ENCODE results near the gene DSCAM.

DSCAM gene

DNA sequence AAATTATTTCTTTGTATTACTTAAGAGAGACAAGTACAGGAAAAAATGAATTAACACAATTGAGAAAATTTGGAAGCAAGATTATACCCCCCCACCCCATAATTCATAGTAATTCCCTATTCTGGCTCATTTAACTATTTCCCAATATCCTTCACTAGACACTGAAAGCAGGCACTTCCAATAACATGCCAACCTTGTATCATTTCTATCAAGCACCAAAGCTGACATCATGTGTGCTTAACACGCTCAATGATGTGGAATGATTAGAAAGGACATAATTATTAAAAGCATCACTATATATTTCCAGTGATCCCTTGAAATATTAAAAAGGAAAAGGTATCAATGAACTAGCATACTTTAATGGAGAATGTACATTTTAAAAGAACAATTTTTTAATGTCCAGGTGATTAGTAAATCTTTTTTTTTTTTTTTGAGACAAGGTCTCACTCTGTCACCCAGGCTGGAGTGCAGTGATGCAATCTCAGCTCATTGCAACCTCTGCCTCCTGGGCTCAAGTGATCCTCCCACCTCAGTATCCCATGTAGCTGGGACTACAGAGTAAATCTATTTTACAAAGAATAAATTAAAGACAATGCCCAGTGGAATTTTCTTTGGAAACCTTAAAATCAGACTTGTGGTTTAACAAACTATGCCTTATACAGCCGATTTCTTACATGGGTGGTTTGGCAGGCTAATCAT, 443.9 kb downstream of the DSCAM start:
- no peaks in the 10 kb centered on the region for H3K27me3 ChIP-seq (ENCODE audit: control insufficient read depth in 5 of 5, insufficient read depth in 4 of 5, low read length in 5 of 5)
- H3K4me1 ChIP-seq (ENCODE audit: control insufficient read depth in 5 of 5, insufficient read depth in 5 of 5, low read length in 5 of 5) = no peaks in the 10 kb centered on the region
- H3K9ac ChIP-seq (ENCODE audit: low read length in 5 of 5) = no peak overlapping the region
- H3K27ac ChIP-seq (ENCODE audit: low read depth, low read length) = no peak overlapping the region
- no peak overlapping the region for H3K4me3 ChIP-seq (ENCODE audit: low read depth in 1 of 5, low read length in 5 of 5)
- H3K9me3 ChIP-seq (ENCODE audit: control insufficient read depth in 5 of 5, low read length in 5 of 5) = peaks cover 0 to 9% (median 3%) of the 10 kb centered on the region in 5 donors
- no peaks in the 10 kb centered on the region for H3K36me3 ChIP-seq (ENCODE audit: control insufficient read depth in 5 of 5, insufficient read depth in 5 of 5, low read length in 5 of 5)

DNA sequence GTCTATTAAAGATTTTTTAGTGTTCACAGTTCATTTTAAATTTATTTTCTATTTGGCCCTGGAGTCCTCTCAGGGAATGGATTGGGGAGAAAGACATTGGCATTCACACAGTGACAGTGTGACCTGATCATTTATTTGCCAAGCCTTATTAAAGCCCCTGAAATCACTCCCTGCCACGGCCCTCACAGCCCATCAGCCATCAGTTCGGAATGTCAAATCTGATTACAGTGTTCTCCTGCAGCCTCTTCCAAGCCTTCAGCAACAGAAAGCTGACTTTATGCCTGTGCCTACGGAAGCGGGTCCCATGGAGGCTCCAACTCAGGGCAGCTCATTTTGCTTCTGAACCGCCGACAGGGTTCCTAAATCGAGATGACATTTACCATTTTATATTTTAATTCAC, 451.2 kb downstream of the DSCAM start:
- H3K36me3 ChIP-seq (ENCODE audit: control insufficient read depth in 5 of 5, insufficient read depth in 5 of 5, low read length in 5 of 5) = no peaks in the 10 kb centered on the region
- no peak overlapping the region for H3K4me3 ChIP-seq (ENCODE audit: low read depth in 1 of 5, low read length in 5 of 5)
- H3K27ac ChIP-seq (ENCODE audit: low read depth, low read length) = no peak overlapping the region
- no peaks in the 10 kb centered on the region for H3K4me1 ChIP-seq (ENCODE audit: control insufficient read depth in 5 of 5, insufficient read depth in 5 of 5, low read length in 5 of 5)
- H3K27me3 ChIP-seq (ENCODE audit: control insufficient read depth in 5 of 5, insufficient read depth in 4 of 5, low read length in 5 of 5) = no peaks in the 10 kb centered on the region
- H3K9ac ChIP-seq (ENCODE audit: low read length in 5 of 5) = no peak overlapping the region
- H3K9me3 ChIP-seq (ENCODE audit: control insufficient read depth in 5 of 5, low read length in 5 of 5) = peaks cover 0 to 3% (median 0%) of the 10 kb centered on the region in 5 donors

DNA sequence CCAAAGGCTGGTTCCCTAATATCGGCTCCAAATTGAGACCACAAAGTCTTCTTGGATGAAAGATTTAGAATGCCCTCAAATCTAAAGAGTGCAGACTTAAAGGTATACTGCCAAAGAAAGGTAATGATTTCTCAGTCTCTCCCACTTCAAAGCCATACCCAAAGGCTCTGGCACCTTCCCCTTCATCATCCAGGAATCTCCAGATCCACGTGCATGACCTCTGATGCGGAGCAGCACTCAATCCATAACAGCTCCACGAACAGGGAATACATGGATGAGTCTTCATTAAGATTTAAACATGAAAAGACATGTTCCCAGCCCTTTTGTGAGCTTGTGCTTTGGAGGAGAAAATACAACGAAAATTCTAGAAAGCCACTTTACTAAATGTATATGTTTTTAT, 453.9 kb downstream of the DSCAM start:
- H3K27me3 ChIP-seq (ENCODE audit: control insufficient read depth in 5 of 5, insufficient read depth in 4 of 5, low read length in 5 of 5) = peaks cover 0 to 3% (median 0%) of the 10 kb centered on the region in 5 donors
- H3K4me3 ChIP-seq (ENCODE audit: low read depth in 1 of 5, low read length in 5 of 5) = no peak overlapping the region

DNA sequence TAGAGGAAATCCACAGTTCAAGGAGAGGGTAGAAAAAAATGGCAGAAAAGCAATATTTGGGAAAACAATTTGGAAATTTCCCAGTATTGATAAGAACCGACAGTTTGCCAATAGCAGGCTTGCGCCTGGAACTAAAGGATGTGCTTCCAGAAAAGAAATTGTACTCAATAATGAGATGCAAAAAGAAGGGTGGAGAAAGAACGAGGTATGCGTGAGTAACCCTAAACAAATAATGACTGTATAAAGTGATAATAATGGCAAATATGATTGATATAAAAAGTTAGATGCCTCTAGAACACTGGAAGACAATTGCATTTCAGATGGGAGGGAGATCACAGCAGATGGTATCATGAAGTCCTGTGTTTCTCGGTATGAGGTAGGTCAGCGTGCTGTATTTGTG, 458.9 kb downstream of the DSCAM start:
- H3K4me1 ChIP-seq (ENCODE audit: control insufficient read depth in 5 of 5, insufficient read depth in 5 of 5, low read length in 5 of 5) = peaks cover 0 to 5% (median 3%) of the 10 kb centered on the region in 5 donors
- no peak overlapping the region for H3K9ac ChIP-seq (ENCODE audit: low read length in 5 of 5)
- no peak overlapping the region for H3K27ac ChIP-seq (ENCODE audit: low read depth, low read length)

More for the DNA sequence above, 453.9 kb downstream of the DSCAM start:
- H3K36me3 ChIP-seq (ENCODE audit: control insufficient read depth in 5 of 5, insufficient read depth in 5 of 5, low read length in 5 of 5) = no peaks in the 10 kb centered on the region
- H3K9me3 ChIP-seq (ENCODE audit: control insufficient read depth in 5 of 5, low read length in 5 of 5) = peaks cover 0 to 3% (median 0%) of the 10 kb centered on the region in 5 donors
- no peaks in the 10 kb centered on the region for H3K4me1 ChIP-seq (ENCODE audit: control insufficient read depth in 5 of 5, insufficient read depth in 5 of 5, low read length in 5 of 5)
- H3K9ac ChIP-seq (ENCODE audit: low read length in 5 of 5) = no peak overlapping the region
- H3K27ac ChIP-seq (ENCODE audit: low read depth, low read length) = no peak overlapping the region

DNA sequence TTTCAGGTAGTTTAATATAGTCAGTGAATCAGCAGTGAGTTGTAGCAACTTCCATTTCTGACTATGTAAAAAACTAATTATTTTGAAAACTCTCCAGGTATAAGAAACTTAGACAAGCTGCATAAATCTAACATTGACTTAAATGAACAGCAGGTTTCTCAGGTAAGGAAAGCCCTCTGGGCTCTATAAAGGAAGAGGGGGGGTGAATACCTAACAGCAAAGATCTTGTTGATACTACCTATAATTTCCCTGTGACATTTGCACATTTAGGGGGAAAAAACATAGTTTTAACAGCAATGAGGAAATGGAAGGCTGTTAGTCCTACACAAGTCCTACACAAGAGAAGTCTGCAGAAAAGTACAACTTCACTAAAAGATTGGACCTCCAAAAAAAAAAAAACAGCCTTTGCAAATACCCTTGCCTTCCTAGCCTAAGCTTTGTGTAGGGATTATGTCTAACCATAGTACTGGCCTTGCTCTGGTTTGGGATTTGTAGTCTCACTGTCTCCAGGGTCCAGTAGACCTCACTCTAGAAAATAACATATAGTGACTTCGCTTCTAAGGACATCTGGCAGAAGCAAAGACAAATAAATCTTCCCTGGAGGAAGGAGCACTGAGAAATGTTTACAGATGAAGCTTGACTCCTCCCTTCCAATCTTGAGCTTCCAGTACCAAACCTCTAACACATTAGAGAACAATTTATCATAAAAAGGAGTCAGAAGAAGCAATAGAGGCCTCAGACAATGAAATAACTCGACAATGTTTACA, 459.8 kb downstream of the DSCAM start:
- no peaks in the 10 kb centered on the region for H3K36me3 ChIP-seq (ENCODE audit: control insufficient read depth in 5 of 5, insufficient read depth in 5 of 5, low read length in 5 of 5)
- H3K4me3 ChIP-seq (ENCODE audit: low read depth in 1 of 5, low read length in 5 of 5) = no peak overlapping the region
- H3K9ac ChIP-seq (ENCODE audit: low read length in 5 of 5) = no peak overlapping the region
- H3K4me1 ChIP-seq (ENCODE audit: control insufficient read depth in 5 of 5, insufficient read depth in 5 of 5, low read length in 5 of 5) = peaks cover 0 to 5% (median 3%) of the 10 kb centered on the region in 5 donors
- H3K27ac ChIP-seq (ENCODE audit: low read depth, low read length) = no peak overlapping the region
- peaks cover 0 to 3% (median 2%) of the 10 kb centered on the region in 5 donors for H3K27me3 ChIP-seq (ENCODE audit: control insufficient read depth in 5 of 5, insufficient read depth in 4 of 5, low read length in 5 of 5)
- H3K9me3 ChIP-seq (ENCODE audit: control insufficient read depth in 5 of 5, low read length in 5 of 5) = no peaks in the 10 kb centered on the region

More for the DNA sequence above, 458.9 kb downstream of the DSCAM start:
- H3K9me3 ChIP-seq (ENCODE audit: control insufficient read depth in 5 of 5, low read length in 5 of 5) = no peaks in the 10 kb centered on the region
- H3K4me3 ChIP-seq (ENCODE audit: low read depth in 1 of 5, low read length in 5 of 5) = no peak overlapping the region
- no peaks in the 10 kb centered on the region for H3K36me3 ChIP-seq (ENCODE audit: control insufficient read depth in 5 of 5, insufficient read depth in 5 of 5, low read length in 5 of 5)
- H3K27me3 ChIP-seq (ENCODE audit: control insufficient read depth in 5 of 5, insufficient read depth in 4 of 5, low read length in 5 of 5) = peaks cover 0 to 3% (median 2%) of the 10 kb centered on the region in 5 donors

DNA sequence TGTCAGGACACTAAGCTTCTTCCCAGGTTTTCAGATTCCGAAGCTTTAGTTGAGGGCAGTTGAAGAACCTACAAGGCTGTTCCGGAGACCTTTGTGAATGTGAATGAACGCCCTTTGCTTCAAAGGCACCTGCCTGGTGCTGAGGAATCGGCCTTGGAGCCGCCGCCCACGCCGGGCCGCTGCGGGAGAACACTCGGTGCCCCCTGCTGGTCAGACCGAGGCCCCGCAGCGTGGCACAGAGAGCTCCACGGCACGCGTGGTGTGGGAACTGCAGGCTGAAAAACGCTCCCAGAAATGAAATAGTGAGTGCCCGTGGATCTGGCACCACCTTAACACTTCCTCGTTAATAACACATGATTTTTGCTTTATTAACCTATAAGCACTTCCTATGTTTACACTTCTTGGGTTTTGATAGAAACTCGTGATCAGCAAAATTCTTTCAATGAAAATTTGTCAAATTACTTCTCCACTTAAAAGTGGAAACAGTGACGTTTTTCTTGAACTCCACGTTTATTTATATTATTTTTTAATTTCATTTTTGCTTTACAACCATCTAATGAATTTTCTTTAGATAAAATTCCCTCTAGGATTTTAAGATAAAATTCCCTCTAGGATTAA, 460.6 kb downstream of the DSCAM start:
- Histone ChIP-seq H3K4me3 (ENCODE audit: low read depth in 1 of 5, low read length in 5 of 5) (no peak overlapping the region), H3K4me1 (ENCODE audit: control insufficient read depth in 5 of 5, insufficient read depth in 5 of 5, low read length in 5 of 5) (peaks cover 0 to 5% (median 3%) of the 10 kb centered on the region in 5 donors), H3K27me3 (ENCODE audit: control insufficient read depth in 5 of 5, insufficient read depth in 4 of 5, low read length in 5 of 5) (peaks cover 0 to 3% (median 2%) of the 10 kb centered on the region in 5 donors)

DNA sequence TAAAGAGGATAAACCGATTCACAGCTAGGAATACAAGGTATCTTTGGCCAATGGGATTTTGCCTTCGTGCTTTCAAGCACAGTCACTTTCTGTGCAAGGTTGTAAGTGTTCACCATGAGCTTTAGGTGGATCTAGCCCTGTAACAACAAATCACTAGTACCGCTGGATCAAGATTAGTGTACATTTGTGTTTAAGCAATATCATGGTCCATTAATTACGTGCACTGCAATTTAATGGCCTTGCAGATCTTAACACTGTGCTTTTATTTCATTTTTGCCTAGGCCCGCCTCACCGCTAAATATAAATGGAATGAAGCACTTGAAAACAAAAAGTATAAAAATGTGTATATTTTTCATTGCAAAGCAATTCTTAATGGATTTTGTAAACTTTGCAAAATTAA, 461.1 kb downstream of the DSCAM start:
- Histone ChIP-seq H3K4me1 (ENCODE audit: control insufficient read depth in 5 of 5, insufficient read depth in 5 of 5, low read length in 5 of 5) (peaks cover 0 to 5% (median 3%) of the 10 kb centered on the region in 5 donors), H3K36me3 (ENCODE audit: control insufficient read depth in 5 of 5, insufficient read depth in 5 of 5, low read length in 5 of 5) (no peaks in the 10 kb centered on the region), H3K4me3 (ENCODE audit: low read depth in 1 of 5, low read length in 5 of 5) (no peak overlapping the region), H3K27ac (ENCODE audit: low read depth, low read length) (no peak overlapping the region), H3K9ac (ENCODE audit: low read length in 5 of 5) (no peak overlapping the region), H3K27me3 (ENCODE audit: control insufficient read depth in 5 of 5, insufficient read depth in 4 of 5, low read length in 5 of 5) (peaks cover 0 to 3% (median 3%) of the 10 kb centered on the region in 5 donors), H3K9me3 (ENCODE audit: control insufficient read depth in 5 of 5, low read length in 5 of 5) (no peaks in the 10 kb centered on the region)

More for the DNA sequence above, 460.6 kb downstream of the DSCAM start:
- H3K27ac ChIP-seq (ENCODE audit: low read depth, low read length) = no peak overlapping the region
- H3K36me3 ChIP-seq (ENCODE audit: control insufficient read depth in 5 of 5, insufficient read depth in 5 of 5, low read length in 5 of 5) = no peaks in the 10 kb centered on the region
- H3K9ac ChIP-seq (ENCODE audit: low read length in 5 of 5) = no peak overlapping the region
- H3K9me3 ChIP-seq (ENCODE audit: control insufficient read depth in 5 of 5, low read length in 5 of 5) = no peaks in the 10 kb centered on the region

DNA sequence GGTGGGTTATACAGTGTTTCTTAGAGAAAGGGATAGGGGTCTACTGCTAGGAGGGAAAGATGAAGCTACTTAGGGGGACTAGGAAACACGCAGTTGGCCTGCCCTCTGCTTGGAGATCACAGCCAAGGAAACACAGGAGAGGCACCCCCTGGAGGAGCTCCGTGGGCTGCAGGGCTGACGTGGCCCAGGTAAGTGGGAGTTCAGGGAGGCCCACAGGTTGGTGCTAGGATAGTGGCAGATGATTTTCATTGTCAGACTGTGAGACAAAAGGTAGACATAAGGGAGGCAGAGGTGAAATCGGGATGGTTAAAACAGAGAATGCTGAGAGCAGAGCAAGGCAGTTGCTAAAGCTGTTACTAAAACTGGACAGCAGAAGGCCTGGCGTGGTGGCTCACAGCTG, 463.0 kb downstream of the DSCAM start:
- no peak overlapping the region for H3K9ac ChIP-seq (ENCODE audit: low read length in 5 of 5)

DNA sequence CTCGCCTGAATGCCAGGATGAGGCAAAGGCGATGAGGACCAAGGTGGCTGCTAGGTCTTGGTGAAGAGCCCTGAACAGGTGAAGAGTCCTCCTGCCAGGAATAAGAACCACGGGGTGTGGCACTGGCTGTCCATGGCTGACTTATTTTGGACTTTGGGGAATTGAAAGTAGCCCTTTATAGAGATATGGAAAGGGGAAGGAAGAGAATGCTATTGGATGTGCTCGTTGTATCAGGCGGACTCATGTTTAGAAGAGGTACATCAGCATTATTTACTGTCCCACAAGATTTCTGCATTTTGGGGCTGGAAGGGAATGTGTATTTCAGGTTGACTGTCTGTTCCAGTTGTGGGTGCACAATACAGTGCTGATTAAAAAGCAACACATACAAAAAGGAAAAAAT, 465.8 kb downstream of the DSCAM start:
- H3K27ac ChIP-seq (ENCODE audit: low read depth, low read length) = no peak overlapping the region
- no peaks in the 10 kb centered on the region for H3K9me3 ChIP-seq (ENCODE audit: control insufficient read depth in 5 of 5, low read length in 5 of 5)
- peaks cover 0 to 3% (median 2%) of the 10 kb centered on the region in 5 donors for H3K27me3 ChIP-seq (ENCODE audit: control insufficient read depth in 5 of 5, insufficient read depth in 4 of 5, low read length in 5 of 5)
- peaks cover 0 to under 1% (median under 1%) of the 10 kb centered on the region in 5 donors for H3K4me1 ChIP-seq (ENCODE audit: control insufficient read depth in 5 of 5, insufficient read depth in 5 of 5, low read length in 5 of 5)
- no peaks in the 10 kb centered on the region for H3K36me3 ChIP-seq (ENCODE audit: control insufficient read depth in 5 of 5, insufficient read depth in 5 of 5, low read length in 5 of 5)
- no peak overlapping the region for H3K9ac ChIP-seq (ENCODE audit: low read length in 5 of 5)
- no peak overlapping the region for H3K4me3 ChIP-seq (ENCODE audit: low read depth in 1 of 5, low read length in 5 of 5)

More for the DNA sequence above, 463.0 kb downstream of the DSCAM start:
- Histone ChIP-seq H3K4me1 (ENCODE audit: control insufficient read depth in 5 of 5, insufficient read depth in 5 of 5, low read length in 5 of 5) (peaks cover 0 to 5% (median 3%) of the 10 kb centered on the region in 5 donors), H3K27ac (ENCODE audit: low read depth, low read length) (no peak overlapping the region), H3K27me3 (ENCODE audit: control insufficient read depth in 5 of 5, insufficient read depth in 4 of 5, low read length in 5 of 5) (peaks cover 0 to 3% (median 2%) of the 10 kb centered on the region in 5 donors), H3K4me3 (ENCODE audit: low read depth in 1 of 5, low read length in 5 of 5) (no peak overlapping the region), H3K36me3 (ENCODE audit: control insufficient read depth in 5 of 5, insufficient read depth in 5 of 5, low read length in 5 of 5) (no peaks in the 10 kb centered on the region), H3K9me3 (ENCODE audit: control insufficient read depth in 5 of 5, low read length in 5 of 5) (no peaks in the 10 kb centered on the region)

All from subcutaneous abdominal adipose tissue (tissue), 5 donors.